ENCODE results near the gene LRRN2.

The LRRN2 gene

DNA sequence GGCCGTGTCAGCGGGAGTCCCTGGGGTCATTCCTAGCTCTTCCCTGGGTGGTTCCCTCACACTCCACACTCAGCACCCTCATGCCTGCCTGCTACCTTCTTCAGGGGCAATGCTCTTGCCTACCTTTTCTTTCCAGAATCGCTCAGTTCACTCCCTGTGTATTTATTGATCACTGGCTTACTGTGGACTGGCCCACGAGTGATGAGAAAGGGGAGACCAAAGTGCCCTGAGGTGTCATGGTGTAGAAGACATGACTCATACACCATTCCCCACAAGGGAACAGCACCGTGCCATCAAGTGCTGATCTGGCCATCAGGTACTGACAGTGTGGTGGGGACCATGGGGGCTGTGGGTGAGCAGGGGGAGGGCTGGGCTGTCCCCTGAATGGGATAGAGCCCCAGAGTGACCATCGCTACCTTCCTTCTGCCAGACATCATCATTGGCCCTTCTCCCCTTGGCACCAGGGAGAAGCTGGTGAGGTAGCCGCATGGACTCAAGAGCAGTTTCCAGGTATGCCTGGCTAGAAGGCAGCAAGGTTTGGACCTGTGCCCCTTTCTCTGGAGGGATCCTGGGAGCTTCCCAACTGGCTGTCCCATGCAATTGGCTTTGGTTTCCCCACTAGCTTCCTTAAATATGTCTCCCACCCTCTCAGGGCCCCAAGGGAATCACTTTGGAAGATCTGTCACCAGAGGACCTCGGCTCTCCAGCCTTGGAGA lies 17.2 kb upstream of the LRRN2 start:
- Histone ChIP-seq H3K4me3 (ENCODE audit: insufficient read length, low read depth) (no peak overlapping the region), H3K4me1 (ENCODE audit: insufficient read depth, insufficient read length) (peaks cover 12% of the 10 kb centered on the region), H3K9me3 (ENCODE audit: insufficient read depth, low read length) (no peaks in the 10 kb centered on the region), H3K27me3 (ENCODE audit: insufficient read depth, insufficient read length) (no peaks in the 10 kb centered on the region), H3K9ac (ENCODE audit: insufficient read length, low read depth) (no peak overlapping the region), H3K36me3 (ENCODE audit: insufficient read depth, insufficient read length, low read length) (no peaks in the 10 kb centered on the region)
- no peak for DNase-seq (ENCODE audit: low read depth, low spot score)
- TF ChIP-seq ZNF274 (IDR thresholded peaks at IDR 0.05; ENCODE audit: low read depth, low read length) (no peak), YY1 (IDR thresholded peaks at IDR 0.05; ENCODE audit: insufficient read depth, insufficient read length) (no peak), SUZ12 (IDR thresholded peaks at IDR 0.05; ENCODE audit: extremely low read depth, insufficient read depth, insufficient read length) (no peak)

DNA sequence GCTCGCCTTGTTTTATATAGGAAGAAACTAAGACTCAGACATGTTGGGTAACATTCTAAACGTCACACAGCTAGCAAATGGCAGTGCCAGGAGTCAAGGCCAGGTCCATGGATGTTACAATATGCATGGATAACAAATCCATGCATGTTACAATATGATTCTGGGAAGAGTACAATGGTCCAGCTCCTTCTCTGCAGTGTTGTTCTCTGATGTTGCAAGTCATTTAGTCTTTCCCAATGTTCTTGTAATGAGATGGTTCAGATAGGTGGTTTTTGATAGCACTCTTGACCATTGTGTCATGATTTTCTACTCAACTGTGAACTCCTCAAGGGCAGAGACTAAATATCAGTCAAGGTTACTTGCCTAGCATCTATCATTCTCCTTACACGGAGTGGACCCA lies 15.7 kb upstream of the LRRN2 start:
- Histone ChIP-seq H3K9me3 (ENCODE audit: insufficient read depth, low read length) (no peaks in the 10 kb centered on the region), H3K4me3 (ENCODE audit: insufficient read length, low read depth) (no peak overlapping the region), H3K4me1 (ENCODE audit: insufficient read depth, insufficient read length) (no peaks in the 10 kb centered on the region), H3K27me3 (ENCODE audit: insufficient read depth, insufficient read length) (no peaks in the 10 kb centered on the region), H3K9ac (ENCODE audit: insufficient read length, low read depth) (no peak overlapping the region), H3K36me3 (ENCODE audit: insufficient read depth, insufficient read length, low read length) (no peaks in the 10 kb centered on the region)
- no peak for TF ChIP-seq SUZ12 (IDR thresholded peaks at IDR 0.05; ENCODE audit: extremely low read depth, insufficient read depth, insufficient read length)
- no peak for TF ChIP-seq YY1 (IDR thresholded peaks at IDR 0.05; ENCODE audit: insufficient read depth, insufficient read length)
- no peak for TF ChIP-seq ZNF274 (IDR thresholded peaks at IDR 0.05; ENCODE audit: low read depth, low read length)
- DNase-seq (ENCODE audit: low read depth, low spot score), result no peak

DNA sequence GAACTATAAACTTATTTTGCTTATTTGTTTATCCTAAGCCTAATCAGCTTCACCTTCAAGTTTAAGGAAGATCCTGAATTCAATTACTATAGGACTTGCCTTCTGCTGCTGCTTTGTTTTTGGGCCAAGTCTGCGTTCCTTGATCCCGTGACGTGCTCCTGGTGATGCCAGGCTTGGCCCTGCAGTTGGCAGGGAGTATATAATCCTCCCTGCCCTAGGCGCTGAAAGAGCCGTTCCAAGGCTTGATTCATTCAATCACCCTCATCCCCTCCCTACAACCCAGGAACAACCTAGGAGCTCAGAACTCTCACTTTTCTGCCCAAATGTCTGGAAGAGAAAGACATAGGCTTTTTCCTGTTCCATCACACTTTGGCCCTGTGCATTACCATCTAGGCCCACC lies 12.4 kb upstream of the LRRN2 start:
- no peaks in the 10 kb centered on the region for H3K9me3 ChIP-seq (ENCODE audit: insufficient read depth, low read length)
- no peak overlapping the region for H3K9ac ChIP-seq (ENCODE audit: insufficient read length, low read depth)
- H3K36me3 ChIP-seq (ENCODE audit: insufficient read depth, insufficient read length, low read length), result no peaks in the 10 kb centered on the region
- peaks cover 8% of the 10 kb centered on the region for H3K4me1 ChIP-seq (ENCODE audit: insufficient read depth, insufficient read length)
- DNase-seq (ENCODE audit: low read depth, low spot score), result no peak
- no peaks in the 10 kb centered on the region for H3K27me3 ChIP-seq (ENCODE audit: insufficient read depth, insufficient read length)
- no peak overlapping the region for H3K4me3 ChIP-seq (ENCODE audit: insufficient read length, low read depth)
- no peak for TF ChIP-seq SUZ12 (IDR thresholded peaks at IDR 0.05; ENCODE audit: extremely low read depth, insufficient read depth, insufficient read length)
- no peak for TF ChIP-seq YY1 (IDR thresholded peaks at IDR 0.05; ENCODE audit: insufficient read depth, insufficient read length)
- TF ChIP-seq ZNF274 (IDR thresholded peaks at IDR 0.05; ENCODE audit: low read depth, low read length), result no peak

DNA sequence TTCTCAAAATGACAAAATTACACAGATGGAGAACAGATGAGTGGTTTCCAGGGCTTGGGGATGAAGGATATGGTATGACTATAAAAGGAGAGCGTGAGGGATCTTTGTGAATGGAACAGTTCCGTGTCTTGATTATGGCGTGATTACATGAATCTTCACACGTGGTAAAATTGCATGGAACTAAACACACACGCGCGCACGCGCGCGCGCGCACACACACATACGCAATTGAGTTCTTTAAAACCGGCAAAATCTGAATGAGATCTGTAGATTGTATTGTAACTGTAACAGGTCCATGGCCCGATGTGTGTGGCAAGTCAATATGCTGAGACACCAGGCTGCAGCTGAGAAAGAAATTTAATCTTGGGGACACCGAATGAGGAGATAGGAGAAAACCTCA lies 11.1 kb upstream of the LRRN2 start:
- Histone ChIP-seq H3K9ac (ENCODE audit: insufficient read length, low read depth) (no peak overlapping the region), H3K36me3 (ENCODE audit: insufficient read depth, insufficient read length, low read length) (no peaks in the 10 kb centered on the region), H3K9me3 (ENCODE audit: insufficient read depth, low read length) (no peaks in the 10 kb centered on the region)

DNA sequence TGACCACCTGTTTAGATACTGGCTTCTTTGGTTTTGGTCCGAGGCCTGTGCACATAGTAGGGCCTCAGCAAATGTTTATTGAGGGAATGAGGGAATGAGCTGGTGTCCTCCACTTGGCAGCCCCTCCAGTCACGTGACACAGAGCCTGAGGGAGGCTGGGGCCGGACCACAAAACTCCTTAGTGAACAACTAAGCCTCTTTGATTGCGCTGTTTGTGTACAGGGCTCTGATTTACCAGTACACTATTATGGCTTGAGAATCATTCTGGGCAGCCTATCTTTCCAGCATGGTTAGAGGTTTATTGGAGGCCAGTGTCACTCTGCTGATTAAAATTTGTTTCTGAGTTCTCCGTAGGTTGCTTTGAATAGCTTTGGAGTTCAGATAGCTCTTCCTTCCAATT lies 10.2 kb upstream of the LRRN2 start:
- Histone ChIP-seq H3K4me1 (ENCODE audit: insufficient read depth, insufficient read length) (peaks cover 8% of the 10 kb centered on the region), H3K36me3 (ENCODE audit: insufficient read depth, insufficient read length, low read length) (no peaks in the 10 kb centered on the region), H3K9ac (ENCODE audit: insufficient read length, low read depth) (no peak overlapping the region), H3K27me3 (ENCODE audit: insufficient read depth, insufficient read length) (no peaks in the 10 kb centered on the region), H3K4me3 (ENCODE audit: insufficient read length, low read depth) (no peak overlapping the region), H3K9me3 (ENCODE audit: insufficient read depth, low read length) (no peaks in the 10 kb centered on the region)
- no peak for TF ChIP-seq SUZ12 (IDR thresholded peaks at IDR 0.05; ENCODE audit: extremely low read depth, insufficient read depth, insufficient read length)
- TF ChIP-seq YY1 (IDR thresholded peaks at IDR 0.05; ENCODE audit: insufficient read depth, insufficient read length), result no peak
- TF ChIP-seq ZNF274 (IDR thresholded peaks at IDR 0.05; ENCODE audit: low read depth, low read length), result no peak
- DNase-seq (ENCODE audit: low read depth, low spot score), result no peak

More for the DNA sequence above, 11.1 kb upstream of the LRRN2 start:
- Histone ChIP-seq H3K4me1 (ENCODE audit: insufficient read depth, insufficient read length) (peaks cover 8% of the 10 kb centered on the region), H3K4me3 (ENCODE audit: insufficient read length, low read depth) (no peak overlapping the region), H3K27me3 (ENCODE audit: insufficient read depth, insufficient read length) (no peaks in the 10 kb centered on the region)
- DNase-seq (ENCODE audit: low read depth, low spot score), result no peak
- no peak for TF ChIP-seq SUZ12 (IDR thresholded peaks at IDR 0.05; ENCODE audit: extremely low read depth, insufficient read depth, insufficient read length)
- TF ChIP-seq YY1 (IDR thresholded peaks at IDR 0.05; ENCODE audit: insufficient read depth, insufficient read length), result no peak
- no peak for TF ChIP-seq ZNF274 (IDR thresholded peaks at IDR 0.05; ENCODE audit: low read depth, low read length)

DNA sequence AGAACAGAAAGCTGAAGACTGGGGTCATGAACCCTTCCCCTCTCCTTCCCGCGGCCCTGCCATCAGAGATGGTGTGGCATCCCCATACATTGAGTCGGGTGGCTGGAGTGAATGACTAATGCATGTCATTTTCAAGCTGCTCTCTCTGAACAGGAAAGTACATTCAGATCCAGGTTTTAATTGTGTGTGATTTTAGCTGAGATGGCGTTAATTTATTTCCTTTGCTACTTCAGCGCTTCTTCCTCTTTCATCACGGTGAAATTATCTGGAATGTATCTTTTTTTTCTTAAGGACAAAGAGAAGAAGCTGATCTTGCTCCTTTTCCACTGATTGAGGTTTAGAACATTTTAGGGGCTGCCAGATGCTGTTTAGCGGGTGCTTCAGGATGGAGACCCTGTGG lies 8.6 kb upstream of the LRRN2 start:
- H3K4me3 ChIP-seq (ENCODE audit: insufficient read length, low read depth), result no peak overlapping the region
- no peak overlapping the region for H3K9ac ChIP-seq (ENCODE audit: insufficient read length, low read depth)
- DNase-seq (ENCODE audit: low read depth, low spot score), result no peak
- H3K27me3 ChIP-seq (ENCODE audit: insufficient read depth, insufficient read length), result peaks cover 7% of the 10 kb centered on the region
- TF ChIP-seq SUZ12 (IDR thresholded peaks at IDR 0.05; ENCODE audit: extremely low read depth, insufficient read depth, insufficient read length) (no peak), ZNF274 (IDR thresholded peaks at IDR 0.05; ENCODE audit: low read depth, low read length) (no peak), YY1 (IDR thresholded peaks at IDR 0.05; ENCODE audit: insufficient read depth, insufficient read length) (no peak)
- peaks cover 8% of the 10 kb centered on the region for H3K4me1 ChIP-seq (ENCODE audit: insufficient read depth, insufficient read length)
- no peaks in the 10 kb centered on the region for H3K36me3 ChIP-seq (ENCODE audit: insufficient read depth, insufficient read length, low read length)
- no peaks in the 10 kb centered on the region for H3K9me3 ChIP-seq (ENCODE audit: insufficient read depth, low read length)

DNA sequence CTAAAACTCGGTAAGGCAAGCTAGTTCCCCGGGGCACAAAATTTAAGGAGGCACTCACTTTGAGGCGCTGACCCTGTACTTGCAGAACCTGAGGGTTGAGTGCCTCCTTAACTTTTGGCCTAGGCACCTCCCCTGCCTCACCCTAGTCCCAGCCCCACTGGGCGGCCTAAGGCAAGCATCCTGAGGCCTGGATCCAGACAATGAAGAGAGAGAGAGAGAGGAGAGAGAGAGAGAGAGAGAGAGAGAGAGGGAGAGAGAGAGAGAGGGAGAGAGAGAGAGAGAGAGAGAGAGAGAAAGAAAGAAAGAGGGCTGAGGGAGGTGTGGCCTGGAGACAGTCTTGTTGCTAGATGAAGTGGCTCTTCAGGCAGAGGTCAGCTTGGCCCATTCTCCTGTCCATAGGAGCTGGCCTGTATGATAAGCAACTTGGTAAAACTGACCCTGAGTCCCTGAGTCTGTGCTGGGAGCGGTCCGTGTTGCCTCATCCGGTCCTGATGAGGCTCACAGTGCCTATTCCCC lies 7.4 kb upstream of the LRRN2 start:
- Histone ChIP-seq H3K9me3 (ENCODE audit: insufficient read depth, low read length) (no peaks in the 10 kb centered on the region), H3K36me3 (ENCODE audit: insufficient read depth, insufficient read length, low read length) (no peaks in the 10 kb centered on the region)

More for the DNA sequence above, 7.4 kb upstream of the LRRN2 start:
- Histone ChIP-seq H3K9ac (ENCODE audit: insufficient read length, low read depth) (no peak overlapping the region), H3K4me1 (ENCODE audit: insufficient read depth, insufficient read length) (peaks cover 8% of the 10 kb centered on the region), H3K27me3 (ENCODE audit: insufficient read depth, insufficient read length) (peaks cover 20% of the 10 kb centered on the region), H3K4me3 (ENCODE audit: insufficient read length, low read depth) (no peak overlapping the region)
- no peak for TF ChIP-seq SUZ12 (IDR thresholded peaks at IDR 0.05; ENCODE audit: extremely low read depth, insufficient read depth, insufficient read length)
- no peak for DNase-seq (ENCODE audit: low read depth, low spot score)

Measured in NT2/D1 (cell line).